Hypothalamus (tissue), 51 donors: ENCODE data around the gene MYG1.

Experiments used
- DNase-seq, 51 donors: peaks; one replicate each; lab custom pipeline; 2025; lab: John Stamatoyannopoulos, UW

MYG1 gene

DNA sequence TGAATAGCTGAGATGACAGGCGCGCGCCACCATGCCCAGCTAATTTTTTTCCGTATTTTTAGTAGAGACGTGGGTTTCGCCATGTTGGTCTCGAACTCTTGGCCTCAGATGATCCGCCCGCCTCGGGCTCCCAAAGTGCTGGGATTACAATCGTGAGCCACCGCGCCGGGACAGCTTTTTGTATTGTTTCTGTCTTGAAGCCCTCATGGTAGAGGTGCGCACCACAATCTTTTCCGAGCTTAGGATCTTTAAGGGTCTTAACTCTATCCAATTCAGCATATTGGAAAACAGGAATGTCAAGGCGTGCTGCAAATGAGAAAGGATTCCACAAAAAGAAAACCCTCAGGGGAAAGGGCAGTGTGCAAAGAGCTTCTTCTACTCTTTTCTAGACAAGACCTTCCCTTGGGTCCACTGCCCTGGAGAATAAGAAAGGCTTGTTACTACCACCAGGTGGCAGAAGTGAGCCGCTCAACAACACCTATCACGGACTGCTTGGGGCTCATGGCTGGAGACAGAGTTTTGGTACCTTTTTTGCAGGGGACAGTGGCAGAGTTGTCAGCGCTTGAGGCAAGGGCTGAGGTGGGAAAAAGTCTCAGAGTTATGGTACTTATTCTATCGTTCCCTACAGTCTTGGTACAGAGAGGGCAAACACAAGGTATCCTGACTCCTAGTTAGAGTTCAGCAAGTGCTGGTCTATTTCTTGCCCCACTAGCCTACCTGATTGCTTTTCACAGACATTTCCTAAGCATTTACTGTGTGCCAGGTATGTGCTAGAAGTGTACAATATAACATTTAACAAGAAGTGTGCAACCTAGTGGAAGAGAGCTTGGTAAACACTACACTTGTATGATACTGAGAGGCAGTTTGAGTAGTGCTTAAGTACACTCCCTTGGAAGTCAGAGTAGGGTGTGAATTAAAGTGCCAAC, 53.1 kb downstream of the MYG1 start:
- peak in 48 of 51 donors; percentile 8 to 89 (median 61) for DNase-seq

GRCh38 chr12:53353257-53353655, 53.8 kb downstream of the MYG1 start:
- DNase-seq = no peak

DNA sequence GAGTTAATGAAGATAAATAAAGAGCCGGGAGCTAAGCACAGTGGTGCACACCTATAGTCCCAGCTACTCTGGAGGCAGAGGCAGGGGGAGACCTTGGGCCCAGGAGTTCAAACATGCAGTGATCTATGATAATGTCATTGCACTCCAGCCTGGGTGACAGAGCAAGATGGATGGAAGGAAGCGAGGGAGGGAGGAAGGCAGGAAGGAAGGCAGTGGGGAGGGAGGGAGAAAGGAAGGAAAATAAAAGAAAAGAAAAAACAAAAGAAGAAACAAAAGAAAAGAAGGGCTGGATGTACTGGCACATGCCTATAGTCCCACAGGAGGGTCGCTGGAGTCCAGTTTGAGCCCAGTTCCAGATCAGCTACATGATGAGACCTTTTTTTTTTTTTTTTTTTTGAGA, 55.6 kb downstream of the MYG1 start:
- DNase-seq = no peak
